ENCODE data around the gene CMC2. TPM values are rescaled to one million over a fixed set of nuclear protein-coding genes. Genes with fewer than 3 reads are reported as not detected.

CMC2 gene
- total and polyA plus RNA-seq, 9 donors: 19.1 to 41.1 (median 25.9) TPM

GRCh38 chr16:80968386-80969113, 38.1 kb downstream of the CMC2 start:
- Histone ChIP-seq H3K27me3 (no peaks in the 10 kb centered on the region), H3K27ac (no peak overlapping the region), H3K4me1 (ENCODE audit: insufficient read depth) (no peaks in the 10 kb centered on the region), H3K4me3 (no peak overlapping the region), H3K36me3 (no peaks in the 10 kb centered on the region), H3K9me3 (no peaks in the 10 kb centered on the region)
- WGBS, 3 donors: 79 to 92% (median 91%) methylated on average over 4 of the region's 4 CpGs
- DNase-seq: no peak
- TF ChIP-seq EP300 (IDR thresholded peaks at IDR 0.05) (no peak), POLR2A (IDR thresholded peaks at IDR 0.05) (no peak), CTCF (IDR thresholded peaks at IDR 0.05) (no peak)
- intact Hi-C loops (cut with DNase I): no loop called here

GRCh38 chr16:80966617-80967016, 40.1 kb downstream of the CMC2 start:
- TF ChIP-seq POLR2A (IDR thresholded peaks at IDR 0.05): no peak
- TF ChIP-seq EP300 (IDR thresholded peaks at IDR 0.05): no peak
- TF ChIP-seq CTCF (IDR thresholded peaks at IDR 0.05): no peak
- intact Hi-C loops (cut with DNase I): no loop called here
- Histone ChIP-seq H3K36me3 (no peaks in the 10 kb centered on the region), H3K4me1 (ENCODE audit: insufficient read depth) (no peaks in the 10 kb centered on the region), H3K4me3 (no peak overlapping the region), H3K27ac (no peak overlapping the region), H3K9me3 (no peaks in the 10 kb centered on the region), H3K27me3 (no peaks in the 10 kb centered on the region)
- no peak for DNase-seq
- 83 to 98% (median 97%) methylated on average over 4 of the region's 4 CpGs for WGBS, 3 donors

- no peak for TF ChIP-seq CTCF (IDR thresholded peaks at IDR 0.05)
- no peak for TF ChIP-seq EP300 (IDR thresholded peaks at IDR 0.05)
- TF ChIP-seq POLR2A (IDR thresholded peaks at IDR 0.05): no peak
- intact Hi-C loops (cut with DNase I): no loop called here
- 35 to 65% (median 57%) methylated on average over 2 of the region's 2 CpGs for WGBS, 3 donors
These were observed 42.3 kb downstream of the CMC2 start for GRCh38 chr16:80964351-80964750.

GRCh38 chr16:80962879-80963278, 43.8 kb downstream of the CMC2 start:
- WGBS, 3 donors: 57 to 84% (median 76%) methylated on average over 2 of the region's 2 CpGs
- intact Hi-C loops (cut with DNase I): no loop called here

More at GRCh38 chr16:80964351-80964750, 42.3 kb downstream of the CMC2 start:
- Histone ChIP-seq H3K36me3 (no peaks in the 10 kb centered on the region), H3K4me3 (no peak overlapping the region), H3K27me3 (no peaks in the 10 kb centered on the region), H3K27ac (no peak overlapping the region), H3K9me3 (no peaks in the 10 kb centered on the region), H3K4me1 (ENCODE audit: insufficient read depth) (no peaks in the 10 kb centered on the region)
- no peak for DNase-seq

More at GRCh38 chr16:80962879-80963278, 43.8 kb downstream of the CMC2 start:
- Histone ChIP-seq H3K4me1 (ENCODE audit: insufficient read depth) (no peaks in the 10 kb centered on the region), H3K36me3 (no peaks in the 10 kb centered on the region), H3K27me3 (no peaks in the 10 kb centered on the region), H3K9me3 (no peaks in the 10 kb centered on the region), H3K27ac (no peak overlapping the region), H3K4me3 (no peak overlapping the region)
- no peak for DNase-seq
- TF ChIP-seq EP300 (IDR thresholded peaks at IDR 0.05): no peak
- TF ChIP-seq CTCF (IDR thresholded peaks at IDR 0.05): no peak
- no peak for TF ChIP-seq POLR2A (IDR thresholded peaks at IDR 0.05)

Data from ovary (tissue), 9 donors.